Measurements from ENCODE around the gene CEP126. TPM values are rescaled to one million over a fixed set of nuclear protein-coding genes. Genes with fewer than 3 reads are reported as not detected.
"Not testable (repeated sequence)": the region's sequence is repeated elsewhere in the genome, so short reads cannot be mapped to it uniquely, and the experiment has no call there.

Gene CEP126
- polyA plus RNA-seq, 4 donors: 3.0 to 5.6 (median 4.2) TPM

DNA sequence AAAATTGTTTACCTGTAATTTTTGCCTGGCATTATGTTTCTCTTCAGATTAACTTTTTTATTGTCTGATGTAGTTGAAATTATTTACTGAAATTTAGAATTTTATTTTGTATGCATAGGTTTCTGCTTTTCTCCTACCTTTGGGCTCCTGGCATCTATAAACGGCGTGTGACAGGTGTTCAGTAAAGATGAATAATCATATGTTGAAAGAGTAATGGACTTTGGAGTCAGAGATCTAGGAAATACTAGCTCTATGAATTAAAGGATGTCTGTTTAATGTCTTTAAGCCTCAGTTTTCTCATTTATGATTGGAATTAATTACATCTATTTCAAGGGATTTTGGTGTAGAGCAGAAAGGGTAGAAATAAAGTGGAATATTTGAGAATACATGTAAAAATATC is 8.7 kb downstream of the CEP126 start:
- no peak for DNase-seq (ENCODE audit: low read depth in 4 of 4, low spot score in 2 of 4)

DNA sequence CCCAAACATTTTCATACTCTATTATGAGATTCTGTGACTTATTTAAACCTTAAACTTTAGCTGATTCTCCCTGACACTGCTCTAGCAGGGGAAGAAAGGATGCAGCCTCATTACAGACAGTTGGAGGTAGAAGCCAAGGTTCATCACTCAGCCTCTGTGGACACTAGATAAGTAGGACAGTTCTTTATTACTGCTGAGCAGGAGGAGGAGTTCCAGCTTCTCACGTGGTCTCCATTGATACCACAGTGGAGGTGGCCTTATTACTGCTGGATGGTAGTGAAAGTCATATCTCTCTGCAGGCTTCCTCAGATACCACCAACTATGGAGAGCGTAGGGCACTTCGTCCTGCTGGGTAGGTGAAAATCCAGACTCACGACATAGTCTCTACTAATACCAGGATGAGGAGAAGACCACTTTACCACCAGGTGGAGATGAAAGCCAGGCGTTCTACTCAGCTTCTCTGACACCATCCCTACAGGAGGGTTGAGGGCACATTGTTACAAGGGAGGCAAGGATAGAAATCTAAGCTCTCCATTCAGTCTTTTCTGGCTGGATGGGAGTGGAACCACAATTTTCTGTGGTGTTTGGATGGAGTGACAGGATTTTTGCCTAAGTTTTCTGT is 14.6 kb downstream of the CEP126 start:
- DNase-seq (ENCODE audit: low read depth in 4 of 4, low spot score in 2 of 4): no peak

DNA sequence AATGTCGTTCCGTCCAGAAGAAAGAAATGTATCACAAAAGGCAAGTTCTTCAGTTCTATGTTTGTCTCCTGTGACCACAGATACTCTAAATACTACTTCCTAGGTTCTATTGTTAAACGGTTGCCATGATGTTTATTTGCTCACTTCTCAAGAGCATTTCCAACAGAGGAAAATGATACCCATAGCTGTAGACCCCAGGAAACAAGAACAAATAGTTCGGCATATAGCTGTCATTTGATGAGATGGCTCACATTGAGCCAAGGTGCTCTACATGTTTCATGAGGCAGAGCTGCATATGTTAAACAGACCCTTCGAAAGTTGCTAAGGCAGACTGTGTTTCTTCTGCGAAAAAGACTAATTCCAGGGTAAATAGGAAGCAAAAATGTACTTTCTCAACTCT is 16.9 kb downstream of the CEP126 start:
- DNase-seq (ENCODE audit: low read depth in 4 of 4, low spot score in 2 of 4): no peak

GRCh38 chr11:101940901-101941520 is 26.2 kb downstream of the CEP126 start:
- DNase-seq (ENCODE audit: low read depth in 4 of 4, low spot score in 2 of 4): no peak

- no peak for DNase-seq (ENCODE audit: low read depth in 4 of 4, low spot score in 2 of 4)
Observed at GRCh38 chr11:101944923-101945322, 30.1 kb downstream of the CEP126 start.

DNA sequence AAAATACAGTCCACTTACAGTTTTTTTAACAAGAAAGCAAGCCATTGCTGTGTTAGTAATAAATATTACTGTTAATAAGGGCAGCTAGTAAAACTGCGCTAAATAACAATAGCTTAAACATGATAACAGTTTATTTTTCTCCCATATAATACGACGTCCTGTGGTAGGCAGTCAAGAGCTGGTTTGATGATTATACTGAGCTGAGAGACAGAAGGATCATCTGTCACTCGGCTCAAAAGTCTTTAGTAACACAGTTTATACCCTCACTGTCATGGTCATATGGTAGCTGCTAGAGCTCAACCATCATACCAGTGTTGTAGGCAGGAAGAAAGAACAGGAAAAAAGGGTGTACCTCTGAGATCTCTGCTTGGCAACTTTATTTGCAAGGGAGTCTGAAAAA is 30.6 kb downstream of the CEP126 start:
- DNase-seq (ENCODE audit: low read depth in 4 of 4, low spot score in 2 of 4): no peak

DNA sequence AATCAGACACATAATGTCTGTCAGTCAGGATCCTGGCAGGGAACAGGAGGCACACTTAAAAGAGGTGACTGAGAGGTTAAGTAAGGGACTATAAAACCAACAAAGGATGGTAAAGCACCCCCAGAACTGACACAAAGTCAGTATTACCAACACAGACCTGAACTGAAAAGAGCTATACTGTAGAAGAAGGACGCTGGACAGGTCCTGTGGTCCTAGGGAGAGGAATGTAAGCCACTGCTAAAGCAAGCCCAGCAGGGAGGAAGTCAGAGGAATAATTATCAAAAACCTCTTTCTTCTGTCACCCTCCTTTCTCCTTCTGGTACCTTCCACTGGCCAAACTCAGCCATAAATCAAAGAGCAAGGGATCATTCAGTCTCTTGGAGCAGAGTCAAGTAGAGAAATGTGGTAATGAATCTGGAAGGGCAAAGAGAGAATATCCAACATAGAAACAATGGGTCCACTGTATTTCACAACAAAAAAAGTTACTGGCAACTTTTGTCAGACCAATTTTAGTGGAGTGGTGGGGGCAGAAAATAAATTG is 34.9 kb downstream of the CEP126 start:
- no peak for DNase-seq (ENCODE audit: low read depth in 4 of 4, low spot score in 2 of 4)

- DNase-seq (ENCODE audit: low read depth in 4 of 4, low spot score in 2 of 4): no peak
Observed at GRCh38 chr11:101955278-101955677, 40.5 kb downstream of the CEP126 start.

DNA sequence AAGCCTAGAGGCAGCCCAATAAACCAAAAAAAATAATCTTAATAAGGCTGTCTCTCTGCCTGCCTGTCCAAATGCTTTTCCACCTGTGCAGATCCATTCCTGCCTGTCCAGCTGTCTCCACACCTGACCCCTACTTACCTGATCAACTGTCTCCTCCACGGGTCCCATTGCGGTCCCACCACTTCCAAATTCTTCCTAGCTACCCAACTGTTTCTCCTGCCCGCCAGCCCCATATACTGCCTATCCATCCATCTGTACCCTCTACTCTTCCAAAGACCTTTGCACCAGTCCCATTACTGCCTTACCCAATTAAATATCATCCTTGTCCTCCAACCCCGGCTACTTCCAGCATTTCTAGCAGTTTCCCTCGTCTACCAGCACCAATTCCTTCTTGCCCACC is 40.9 kb downstream of the CEP126 start:
- no peak for DNase-seq (ENCODE audit: low read depth in 4 of 4, low spot score in 2 of 4)

DNA sequence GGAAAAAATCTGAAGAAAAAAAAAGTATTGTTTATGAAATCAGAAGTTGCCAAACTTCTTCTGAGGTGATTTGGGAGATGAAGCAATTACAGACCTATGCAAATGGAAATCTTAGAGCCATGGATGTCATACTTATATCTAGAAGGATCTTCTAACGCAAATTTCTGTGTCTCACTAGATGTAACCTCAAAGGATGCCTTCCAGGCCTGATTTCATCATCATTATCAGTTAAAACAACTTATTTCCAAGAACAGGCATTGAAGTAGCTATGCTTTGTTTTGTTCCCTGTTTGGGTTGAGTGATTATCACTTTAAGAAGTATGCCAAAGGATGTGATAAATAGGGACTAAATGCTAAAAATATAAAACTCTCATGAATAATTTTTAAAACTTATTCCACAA is 45.4 kb downstream of the CEP126 start:
- no peak for DNase-seq (ENCODE audit: low read depth in 4 of 4, low spot score in 2 of 4)

DNA sequence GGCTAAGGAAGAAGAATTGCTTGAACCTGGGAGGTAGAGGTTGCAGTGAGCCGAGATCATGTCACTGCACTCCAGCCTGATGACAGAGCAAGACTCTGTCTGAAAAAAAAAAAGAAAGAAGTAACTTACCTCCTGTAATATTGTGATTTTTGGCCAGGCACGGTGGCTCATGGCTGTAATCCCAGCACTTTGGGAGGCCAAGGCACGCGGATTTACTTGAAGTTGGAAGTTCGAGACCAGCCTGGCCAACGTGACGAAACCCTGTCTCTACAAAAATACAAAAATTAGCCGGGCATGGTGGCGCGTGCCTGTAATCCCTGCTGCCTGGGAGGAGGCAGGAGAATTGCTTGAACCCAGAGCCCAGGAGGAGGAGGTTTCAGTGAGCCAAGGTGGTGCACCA is 49.4 kb downstream of the CEP126 start:
- not testable (repeated sequence) for DNase-seq (ENCODE audit: low read depth in 4 of 4, low spot score in 2 of 4)

DNA sequence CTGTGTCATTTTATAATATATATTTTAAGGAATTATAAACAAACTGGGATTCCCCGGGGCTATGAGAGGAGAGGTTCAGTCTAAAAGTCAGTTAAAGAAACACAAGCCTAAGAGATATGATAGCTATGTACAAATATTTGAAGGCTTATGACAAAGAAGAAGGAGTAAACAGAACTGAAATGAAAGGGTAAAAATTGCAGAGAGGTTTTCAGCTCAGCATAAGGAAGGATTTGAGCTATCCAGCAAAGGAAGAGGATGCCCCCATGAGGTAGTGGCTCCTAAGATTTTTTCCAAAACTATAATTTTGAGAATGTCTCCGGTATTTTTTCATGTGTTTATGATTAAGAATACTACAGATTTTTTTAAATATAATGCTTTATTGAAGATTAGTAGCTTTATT is 59.4 kb downstream of the CEP126 start:
- DNase-seq (ENCODE audit: low read depth in 4 of 4, low spot score in 2 of 4): no peak

- DNase-seq (ENCODE audit: low read depth in 4 of 4, low spot score in 2 of 4): no peak
Observed at GRCh38 chr11:101974771-101975170, 60.0 kb downstream of the CEP126 start.

DNA sequence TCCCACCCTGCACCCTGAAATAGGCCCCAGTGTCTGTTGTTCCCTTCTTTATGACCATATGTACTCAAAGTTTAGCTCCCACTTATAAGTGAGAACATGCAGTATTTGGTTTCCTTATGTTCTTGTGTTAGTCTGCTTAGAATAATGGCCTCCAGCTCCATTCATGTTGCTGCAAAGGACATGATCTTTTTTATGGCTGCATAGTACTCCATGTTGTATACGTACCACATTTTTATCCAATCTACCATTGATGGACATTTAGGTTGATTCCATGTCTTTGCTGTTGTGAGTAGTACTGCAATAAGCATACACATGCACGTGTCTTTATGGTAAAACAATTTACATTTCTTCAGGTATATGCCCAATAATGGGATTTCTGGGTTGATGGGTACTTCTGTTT is 60.9 kb downstream of the CEP126 start:
- no peak for DNase-seq (ENCODE audit: low read depth in 4 of 4, low spot score in 2 of 4)

DNA sequence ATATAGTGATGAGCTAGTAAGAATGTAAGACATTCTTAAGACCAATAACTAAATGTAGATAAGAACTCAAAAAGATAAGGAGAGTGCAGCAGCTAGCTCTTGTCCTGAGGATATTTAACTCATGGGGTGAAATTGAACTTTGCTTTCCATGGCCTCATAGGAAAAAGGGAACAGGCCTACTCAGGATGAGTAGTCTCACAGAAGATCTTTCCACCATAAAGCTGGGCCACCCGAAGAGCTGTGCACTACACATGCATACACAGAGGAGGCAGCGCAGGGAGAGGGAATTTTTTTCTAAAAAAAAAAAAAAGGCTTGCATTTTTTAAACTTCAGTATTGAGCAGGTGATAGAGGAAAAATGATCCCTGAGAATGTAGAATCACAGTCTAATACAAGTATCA is 72.6 kb downstream of the CEP126 start:
- DNase-seq (ENCODE audit: low read depth in 4 of 4, low spot score in 2 of 4): no peak

DNA sequence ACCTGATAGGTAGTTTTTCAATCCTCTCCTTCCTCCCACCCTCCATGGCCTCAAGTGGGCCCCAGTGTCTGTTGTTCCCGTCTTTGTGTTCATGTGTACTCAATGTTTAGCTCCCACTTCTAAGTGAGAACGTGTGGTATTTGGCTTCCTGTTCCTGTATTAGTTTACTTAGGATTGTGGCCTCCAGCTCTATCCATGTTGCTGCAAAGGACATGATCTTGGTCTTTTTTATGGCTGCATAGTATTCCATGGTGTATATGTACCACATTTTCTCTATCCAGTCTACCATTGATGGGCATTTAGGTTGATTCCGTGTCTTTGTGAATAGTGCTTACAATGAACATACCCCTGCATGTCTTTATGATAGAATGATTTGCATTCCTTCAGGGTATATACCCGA is 78.4 kb downstream of the CEP126 start:
- DNase-seq (ENCODE audit: low read depth in 4 of 4, low spot score in 2 of 4): no peak

- DNase-seq (ENCODE audit: low read depth in 4 of 4, low spot score in 2 of 4): not testable (repeated sequence)
Observed at GRCh38 chr11:101994052-101994469, 79.3 kb downstream of the CEP126 start.

- DNase-seq (ENCODE audit: low read depth in 4 of 4, low spot score in 2 of 4): peak in 1 of 4 donors; percentile 4
Observed at GRCh38 chr11:101996111-101996510, 81.3 kb downstream of the CEP126 start.

DNA sequence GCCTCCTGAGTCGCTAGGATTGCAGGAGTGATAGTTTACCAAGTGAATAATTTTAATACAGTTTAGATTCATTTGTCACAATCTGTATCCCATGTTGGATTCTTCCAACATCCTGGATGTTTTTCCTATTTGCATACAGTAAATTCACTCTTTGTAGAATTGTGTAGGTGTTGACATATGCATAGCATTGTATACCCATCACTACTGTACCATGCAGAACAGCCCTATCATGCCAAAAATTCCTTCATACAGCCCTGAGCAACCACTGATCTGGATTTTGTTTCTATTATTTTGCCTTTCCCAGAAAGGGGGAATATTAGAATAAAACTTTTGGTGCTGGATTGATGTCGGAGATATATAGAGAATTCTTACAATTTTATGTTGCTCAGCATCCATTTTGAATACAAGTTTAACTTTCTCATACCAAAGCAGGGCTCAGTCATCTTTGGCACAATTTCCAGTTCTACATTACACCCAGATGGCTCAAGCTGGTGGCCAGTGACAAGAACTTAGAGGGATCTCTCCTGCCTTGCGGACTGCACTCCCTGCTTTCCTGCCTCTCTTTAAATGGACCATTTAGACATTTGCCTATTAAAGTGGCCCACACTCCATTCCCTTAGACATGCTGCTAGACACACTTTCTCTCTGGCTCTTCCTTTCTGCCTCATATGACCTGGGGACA is 87.0 kb downstream of the CEP126 start:
- no peak for DNase-seq (ENCODE audit: low read depth in 4 of 4, low spot score in 2 of 4)

- no peak for DNase-seq (ENCODE audit: low read depth in 4 of 4, low spot score in 2 of 4)
Observed at GRCh38 chr11:102004220-102004619, 89.4 kb downstream of the CEP126 start.

GRCh38 chr11:102005306-102005705 is 90.5 kb downstream of the CEP126 start:
- no peak for DNase-seq (ENCODE audit: low read depth in 4 of 4, low spot score in 2 of 4)
